Endothelial cell of umbilical vein (primary cell): Measurements from ENCODE around the gene LARGE1. TPM values are rescaled to one million over a fixed set of nuclear protein-coding genes. Genes with fewer than 3 reads are reported as not detected.

Source experiments
- BruUV-seq: library from RNA; stranded (reverse); fragments of 400-500 nt; replicated peaks from 2 replicates; lab custom pipeline; 2021; lab: Mats Ljungman, UMichigan
- CTCF ChIA-PET: fragments of 300-600, 350-600 bp; sonication (Branson Sonifier 250); formaldehyde crosslinking; loops from one replicate; lab custom pipeline; 2021; ENCODE audit warnings: antibody characterized with exemption, inconsistent platforms; lab: Charles Lee
- POLR2A ChIA-PET: fragments of 300-600, 350-600 bp; sonication (Branson Sonifier 250); formaldehyde crosslinking; loops from one replicate; lab custom pipeline; 2021; ENCODE audit warnings: antibody characterized with exemption, inconsistent platforms; lab: Charles Lee
- DNase-seq: peaks from one replicate; pipeline ENCODE4 v3.0.0-alpha.2; 2011; ENCODE audit warnings: low read depth, low spot score
- FAIRE-seq: peaks from 2 replicates; lab custom pipeline; 2011; peaks lifted over from hg19 to GRCh38; lab: Jason Lieb, UNC
- H2AFZ ChIP-seq: 2 replicates; pipeline ENCODE4 v1.6.0; 2012; ENCODE audit warnings: low read depth, low read length, control low read depth, inconsistent platforms
- H3K27ac ChIP-seq: 2 replicates; pipeline ENCODE4 v1.5.1; 2011; ENCODE audit warnings: low read depth, mild to moderate bottlenecking, control low read depth, low read length, moderate library complexity; ENCODE audit not compliant: insufficient read depth
- H3K27me3 ChIP-seq, 2 experiments: 2 replicates each; pipeline versions ENCODE4 v1.6.0 to v1.6.1; 2011; ENCODE audit warnings: low read length in 2 of 2, mixed read lengths in 1 of 2; ENCODE audit not compliant: control insufficient read depth in 2 of 2, insufficient read depth in 2 of 2
- H3K36me3 ChIP-seq, 2 experiments: 2 replicates in 1 of 2; 3 replicates in 1 of 2; pipeline ENCODE4 v1.5.1; 2011; ENCODE audit warnings: low read length in 2 of 2, mild to moderate bottlenecking in 1 of 2, moderate library complexity in 1 of 2; ENCODE audit not compliant: control insufficient read depth in 2 of 2, insufficient read depth in 2 of 2; ENCODE audit errors: extremely low read depth in 1 of 2
- H3K4me1 ChIP-seq: 3 replicates; pipeline ENCODE4 v1.5.1; 2011; ENCODE audit warnings: mild to moderate bottlenecking, low read length; ENCODE audit not compliant: control insufficient read depth, insufficient read depth; ENCODE audit errors: extremely low read depth
- H3K4me2 ChIP-seq: 2 replicates; pipeline ENCODE4 v1.6.1; 2011; ENCODE audit warnings: low read length, control low read depth, mixed read lengths; ENCODE audit not compliant: insufficient read depth
- H3K4me3 ChIP-seq, 3 experiments: fragments of 200-600 bp in 1 of 3; sonication (generic), shearing (Covaris generic) in 1 of 3; replicated peaks in 1 of 3; 2 replicates each; pipeline ENCODE4 v1.5.1; 2011 to 2016; ENCODE audit warnings: control low read depth in 3 of 3, low read length in 3 of 3, mild to moderate bottlenecking in 2 of 3, inconsistent platforms in 1 of 3, low read depth in 1 of 3, moderate library complexity in 1 of 3; ENCODE audit not compliant: insufficient read depth in 1 of 3
- H3K79me2 ChIP-seq: 2 replicates; pipeline ENCODE4 v1.6.0; 2012; ENCODE audit warnings: low read length, inconsistent platforms; ENCODE audit not compliant: control insufficient read depth, insufficient read depth
- H3K9ac ChIP-seq: replicated peaks from 2 replicates; pipeline ENCODE3; 2011; ENCODE audit warnings: low read length, control low read depth; ENCODE audit not compliant: insufficient read depth; ENCODE audit errors: extremely low read depth
- H3K9me1 ChIP-seq: replicated peaks from 3 replicates; pipeline ENCODE4 v1.6.0; 2011; ENCODE audit warnings: mild to moderate bottlenecking, low read length; ENCODE audit not compliant: control insufficient read depth, insufficient read depth; ENCODE audit errors: extremely low read depth
- H3K9me3 ChIP-seq: replicated peaks from 2 replicates; pipeline ENCODE4 v1.5.1; 2012; ENCODE audit warnings: low read length, inconsistent platforms; ENCODE audit not compliant: control insufficient read depth, insufficient read depth
- H4K20me1 ChIP-seq: replicated peaks from 2 replicates; pipeline ENCODE3; 2011; ENCODE audit warnings: mild to moderate bottlenecking, low read length; ENCODE audit not compliant: control insufficient read depth, insufficient read depth; ENCODE audit errors: extremely low read depth
- CTCF ChIP-seq, 2 donors: IDR thresholded peaks; 1 replicate in 1 of 2; 2 replicates in 1 of 2; pipeline ENCODE4 v1.5.1; 2011; ENCODE audit warnings: low read length in 2 of 2, mild to moderate bottlenecking in 2 of 2, moderate library complexity in 2 of 2, control low read depth in 1 of 2, inconsistent platforms in 1 of 2, low read depth in 1 of 2; ENCODE audit not compliant: insufficient read depth in 1 of 2; ENCODE audit errors: extremely low read depth in 1 of 2
- EZH2 ChIP-seq: IDR thresholded peaks from 2 replicates; pipeline ENCODE4 v1.6.1; 2012; ENCODE audit warnings: borderline replicate concordance, low read depth, mild to moderate bottlenecking, moderate library complexity, low read length, inconsistent platforms; ENCODE audit not compliant: severe bottlenecking
- GATA2 ChIP-seq: IDR thresholded peaks from 2 replicates; pipeline ENCODE4 v1.7.0; 2011; ENCODE audit warnings: low read depth, mild to moderate bottlenecking, moderate library complexity, mixed read lengths, low read length; ENCODE audit not compliant: insufficient read length, insufficient read depth
- MAX ChIP-seq: IDR thresholded peaks from 2 replicates; pipeline ENCODE4 v1.6.1; 2011; ENCODE audit not compliant: insufficient read depth, insufficient read length
- MYC ChIP-seq: IDR thresholded peaks from one replicate; pipeline ENCODE4 v1.6.1; 2011; ENCODE audit warnings: mild to moderate bottlenecking, low read depth, low read length
- POLR2AphosphoS5 ChIP-seq: IDR thresholded peaks from 2 replicates; pipeline ENCODE4 v1.6.1; 2012; ENCODE audit warnings: low read depth, mild to moderate bottlenecking, control low read depth, low read length, moderate library complexity; ENCODE audit not compliant: insufficient read depth
- dilution Hi-C: fragments of 300-500 bp; cut with MboI; formaldehyde crosslinking; loops from one replicate; pipeline ENCODE4 v1.15.0; 2019; ENCODE audit warnings: low sequenced_read_pairs; ENCODE audit not compliant: extremely low pct_ligation_motif_present
- intact Hi-C: fragments of 100-400 bp; cut with micrococcal nuclease; formaldehyde crosslinking; loops from one replicate; pipeline ENCODE4 v1.10.0; 2022
- polyA plus RNA-seq, 4 experiments: library from polyadenylated mRNA; depleted of rRNA in 3 of 4; stranded (reverse) in 3 of 4; unstranded in 1 of 4; fragments of >200 nt; gene quantifications; 2 replicates each; pipeline versions ENCODE4 v1.2.1 to v1.2.3, GENCODE V29; 2011 to 2012; ENCODE audit warnings: missing spikeins in 1 of 4
- total RNA-seq: library from RNA; stranded (reverse); gene quantifications from 2 replicates; pipeline ENCODE4 v1.2.3, GENCODE V29; 2021

LARGE1 gene
- total and polyA plus RNA-seq, 2 donors (not counting 3 experiments of a cell fraction or from before 2014, with no cell fraction given): 0.95 to 4.4 TPM

DNA sequence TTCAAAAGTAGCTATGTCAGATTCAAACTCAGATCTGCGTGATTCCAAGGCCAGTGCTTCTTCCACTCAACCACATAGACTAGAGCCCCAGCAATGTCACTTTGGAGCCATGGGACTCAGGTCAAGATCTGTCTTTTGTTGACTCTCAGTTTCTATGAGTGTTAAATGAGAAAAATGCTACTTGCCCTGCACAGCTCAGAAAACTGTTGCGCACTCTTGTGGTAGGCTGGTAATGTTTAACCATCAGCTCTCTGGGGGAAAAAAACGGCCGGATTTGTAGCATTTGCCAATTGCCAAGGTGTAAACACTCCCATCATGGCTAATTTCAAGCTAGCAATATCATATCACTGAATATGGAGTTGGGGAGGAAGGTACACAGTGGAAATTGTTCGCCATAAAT, 534.0 kb downstream of the LARGE1 start:
- Histone ChIP-seq H3K27me3 (no peaks in the 10 kb centered on the region), H3K4me3 (no peak overlapping the region), H3K36me3 (no peaks in the 10 kb centered on the region), H3K79me2 (no peaks in the 10 kb centered on the region), H3K9me3 (peaks cover 8% of the 10 kb centered on the region), H3K9ac (no peak overlapping the region), H3K27ac (no peak overlapping the region), H4K20me1 (no peaks in the 10 kb centered on the region), H3K4me2 (no peak overlapping the region), H3K9me1 (no peaks in the 10 kb centered on the region), H3K4me1 (no peaks in the 10 kb centered on the region), H2AFZ (no peak overlapping the region)
- intact Hi-C loops: no loop called here
- TF ChIP-seq POLR2AphosphoS5 (no peak), EZH2 (no peak), MAX (no peak), MYC (no peak)
- DNase-seq (no peak), FAIRE-seq (no peak)
- ChIA-PET POLR2A (no interaction called here), CTCF (no interaction called here)
- BruUV-seq: no TSS peak
- dilution Hi-C loops: no loop called here

DNA sequence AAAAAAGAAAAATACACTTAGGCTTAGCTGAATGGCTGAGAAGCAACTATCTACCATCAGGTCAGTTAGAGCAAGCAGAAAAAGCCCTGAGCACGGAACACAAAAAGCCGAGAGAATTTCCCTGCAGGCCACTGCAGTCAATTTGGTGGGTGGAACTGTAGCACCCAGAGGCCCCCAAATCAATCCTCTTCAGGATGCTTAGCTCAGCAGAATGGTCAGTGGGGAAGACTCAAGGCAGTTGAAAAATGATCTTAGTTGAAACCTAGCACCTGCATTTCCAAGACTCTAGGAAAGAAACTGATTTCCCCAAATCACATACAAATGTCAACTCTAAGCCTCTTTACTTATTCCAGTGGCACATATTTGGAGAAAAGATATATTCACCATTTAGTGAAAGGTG, 534.7 kb downstream of the LARGE1 start:
- no TSS peak for BruUV-seq
- Histone ChIP-seq H3K4me3 (no peak overlapping the region), H3K9ac (no peak overlapping the region), H3K36me3 (no peaks in the 10 kb centered on the region), H3K27ac (no peak overlapping the region), H3K27me3 (no peaks in the 10 kb centered on the region), H3K4me2 (no peak overlapping the region), H3K79me2 (no peaks in the 10 kb centered on the region), H3K9me3 (peaks cover 11% of the 10 kb centered on the region), H3K4me1 (no peaks in the 10 kb centered on the region), H2AFZ (no peak overlapping the region), H4K20me1 (no peaks in the 10 kb centered on the region), H3K9me1 (no peaks in the 10 kb centered on the region)
- TF ChIP-seq CTCF (IDR thresholded peaks at IDR 0.05; ENCODE audit: extremely low read depth in 1 of 2, insufficient read depth in 1 of 2, low read depth in 1 of 2, low read length in 2 of 2) (no peak), GATA2 (no peak), MAX (no peak)
- POLR2A ChIA-PET: no interaction called here
- dilution Hi-C loops (no loop called here), intact Hi-C loops (no loop called here)
- no peak for DNase-seq
- CTCF ChIA-PET: no interaction called here
- no peak for FAIRE-seq
